CD4-positive, alpha-beta T cell (primary cell): Measurements from ENCODE around the gene DDX52. TPM values are rescaled to one million over a fixed set of nuclear protein-coding genes. Genes with fewer than 3 reads are reported as not detected.

Experiments
- ATAC-seq: fragments of 200-7000 bp; cut with Tn5 transposase; one replicate; pipeline ENCODE4 v1.10.0; 2022; ENCODE audit warnings: mild to moderate bottlenecking; ENCODE audit not compliant: poor library complexity
- CTCF ChIA-PET: fragments of 350-600 bp; sonication (Branson Sonifier 250); formaldehyde crosslinking; loops from one replicate; lab custom pipeline; 2021; ENCODE audit warnings: antibody characterized with exemption, inconsistent platforms; lab: Charles Lee
- POLR2A ChIA-PET: fragments of 350-600 bp; sonication (Branson Sonifier 250); formaldehyde crosslinking; loops from one replicate; lab custom pipeline; 2021; ENCODE audit warnings: antibody characterized with exemption, inconsistent platforms; lab: Charles Lee
- DNase-seq, 14 experiments: peaks; one replicate each; pipeline ENCODE4 v3.0.0-alpha.2; 2013 to 2020; ENCODE audit warnings: mixed read lengths in 2 of 14
- H3K27ac ChIP-seq, 2 donors: one replicate each; pipeline versions ENCODE4 v1.5.1 to v1.7.0; 2013; ENCODE audit warnings: low read length in 2 of 2, low read depth in 1 of 2, mild to moderate bottlenecking in 1 of 2
- H3K27me3 ChIP-seq, 2 experiments: 1 replicate in 1 of 2; 2 replicates in 1 of 2; pipeline versions ENCODE4 v1.6.1 to v1.7.0; 2013; ENCODE audit warnings: low read length in 2 of 2, control low read depth in 1 of 2, mild to moderate bottlenecking in 1 of 2, moderate library complexity in 1 of 2; ENCODE audit not compliant: insufficient read depth in 2 of 2, control insufficient read depth in 1 of 2
- H3K36me3 ChIP-seq: one replicate; pipeline ENCODE4 v1.6.1; 2013; ENCODE audit warnings: low read length, control low read depth; ENCODE audit not compliant: insufficient read depth
- H3K4me1 ChIP-seq: one replicate; pipeline ENCODE4 v1.6.1; 2013; ENCODE audit warnings: low read length, control low read depth; ENCODE audit not compliant: insufficient read depth
- H3K4me3 ChIP-seq: one replicate; pipeline ENCODE4 v1.5.1; 2013; ENCODE audit warnings: mild to moderate bottlenecking, low read length, moderate library complexity
- H3K9me3 ChIP-seq, 2 experiments: 1 replicate in 1 of 2; 2 replicates in 1 of 2; pipeline versions ENCODE4 v1.6.1 to v1.7.0; 2013; ENCODE audit warnings: low read length in 2 of 2, mild to moderate bottlenecking in 2 of 2, control low read depth in 1 of 2, moderate library complexity in 1 of 2; ENCODE audit not compliant: control insufficient read depth in 1 of 2, insufficient read depth in 1 of 2
- H3K27ac Mint-ChIP-seq: one replicate; pipeline ENCODE4 v1.8.0; 2020; ENCODE audit warnings: mixed read lengths
- H3K27me3 Mint-ChIP-seq: one replicate; pipeline ENCODE4 v1.8.0; 2021; ENCODE audit warnings: mixed read lengths
- H3K36me3 Mint-ChIP-seq: one replicate; pipeline ENCODE4 v1.8.0; 2021; ENCODE audit warnings: low read depth, mixed read lengths
- H3K4me1 Mint-ChIP-seq: one replicate; pipeline ENCODE4 v1.8.0; 2021; ENCODE audit warnings: low read depth, mixed read lengths
- H3K4me3 Mint-ChIP-seq: one replicate; pipeline ENCODE4 v1.8.0; 2020; ENCODE audit warnings: mild to moderate bottlenecking, mixed read lengths
- H3K9me3 Mint-ChIP-seq: one replicate; pipeline ENCODE4 v1.8.0; 2020; ENCODE audit warnings: mixed read lengths
- CTCF ChIP-seq: fragments of 200-600 bp; IDR thresholded peaks from one replicate; pipeline ENCODE4 v1.8.0; 2022; ENCODE audit warnings: antibody characterized with exemption, mild to moderate bottlenecking
- intact Hi-C, 2 experiments: fragments of 100-400 bp; cut with DNase I in 1 of 2; cut with micrococcal nuclease in 1 of 2; formaldehyde crosslinking; loops; one replicate each; pipeline versions ENCODE4 v1.15.1 to v1.9.0; 2023 to 2025; cut with DNase I, micrococcal nuclease
- total RNA-seq, 174 experiments: library from RNA in 2 of 174; stranded (reverse) in 2 of 174; gene quantifications; one replicate each; pipeline ENCODE4 v1.2.3 and lab custom pipeline; 2021 to 2026

DDX52 gene
- total RNA-seq, 2 experiments from 2014 or later, result 27.4 to 30.1 TPM

DNA sequence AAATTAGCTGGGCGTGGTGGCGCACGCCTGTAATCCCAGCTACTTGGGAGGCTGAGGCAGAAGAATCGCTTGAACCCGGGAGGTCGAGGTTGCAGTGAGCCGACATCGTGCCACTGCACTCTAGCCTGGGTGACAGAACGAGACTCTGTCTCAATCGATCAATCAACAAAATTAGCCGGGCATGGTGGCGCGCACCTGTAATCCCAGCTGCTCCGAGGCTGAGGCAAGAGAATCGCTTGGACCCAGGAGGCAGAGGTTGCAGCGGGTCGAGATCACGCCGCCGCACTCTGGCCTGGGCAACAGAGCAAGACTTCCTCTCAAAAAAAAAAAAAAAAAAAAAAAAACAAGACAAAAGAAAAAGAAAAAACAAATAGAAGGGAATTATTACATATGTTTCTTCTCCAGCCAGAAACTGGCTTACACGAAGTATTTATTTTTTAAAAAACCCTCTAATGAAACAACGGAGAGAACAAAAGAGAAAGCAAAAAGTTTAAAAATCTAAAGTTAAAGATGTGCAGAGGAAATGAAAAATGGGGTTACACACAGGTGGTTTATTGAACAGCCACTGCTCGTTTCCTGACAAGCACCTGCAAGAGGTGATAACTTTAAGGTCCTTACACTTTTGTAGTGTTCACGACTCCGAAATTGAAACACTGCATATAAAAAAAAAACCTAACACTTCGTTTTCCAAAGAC lies 35.5 kb downstream of the DDX52 start:
- H3K36me3 Mint-ChIP-seq, result peaks cover 51% of the 10 kb centered on the region
- ATAC-seq (peak; percentile 30), DNase-seq (peak in 9 of 14 experiments; percentile 1 to 81 (median 33))
- ChIA-PET POLR2A (interaction anchor here (0.7 to 2.6 kb wide), 6 partner anchors 10 to 128 kb away, joined by 3 to 10 read pairs (median 5); partner anchors contain the start of gene DUSP14), CTCF (no interaction called here)
- H3K4me3 Mint-ChIP-seq, result peak overlapping the region; percentile 99
- H3K4me1 Mint-ChIP-seq, result peaks cover 65% of the 10 kb centered on the region
- Histone ChIP-seq H3K27ac (peak overlapping the region; percentile 53 to 92), H3K9me3 (no peaks in the 10 kb centered on the region), H3K4me3 (peak overlapping the region; percentile 79), H3K4me1 (peaks cover 40% of the 10 kb centered on the region), H3K27me3 (no peaks in the 10 kb centered on the region), H3K36me3 (peaks cover 6% of the 10 kb centered on the region)
- intact Hi-C loops, result loop anchor here in 1 of 2 experiments (2.0 to 10.0 kb wide), 3 partner anchors 80 to 193 kb away; partner anchors contain the start of gene DUSP14
- no peaks in the 10 kb centered on the region for H3K9me3 Mint-ChIP-seq
- no peak for TF ChIP-seq CTCF
- H3K27me3 Mint-ChIP-seq, result no peaks in the 10 kb centered on the region
- H3K27ac Mint-ChIP-seq, result peak overlapping the region; percentile 93

- CTCF ChIA-PET, result interaction anchor here (0.6 to 1.5 kb wide), 5 partner anchors 12 to 1118 kb away, joined by 3 to 4 read pairs (median 3); no protein-coding TSS in a partner anchor
- no peaks in the 10 kb centered on the region for H3K9me3 ChIP-seq
- intact Hi-C loops, result loop anchor here in 1 of 2 experiments (5.0 to 10.0 kb wide), 2 partner anchors 79 to 191 kb away; no protein-coding TSS in a partner anchor
- peaks cover 51% of the 10 kb centered on the region for H3K4me1 ChIP-seq
- no peak for TF ChIP-seq CTCF
- peak overlapping the region; percentile 46 to 62 for H3K27ac ChIP-seq
- H3K36me3 ChIP-seq, result peaks cover 10% of the 10 kb centered on the region
- POLR2A ChIA-PET, result interaction anchor here (1.3 to 2.0 kb wide), 4 partner anchors 11 to 1060 kb away, joined by 4 to 7 read pairs (median 4); no protein-coding TSS in a partner anchor
- H3K9me3 Mint-ChIP-seq, result no peaks in the 10 kb centered on the region
- DNase-seq (peak in 12 of 14 experiments; percentile 6 to 86 (median 25)), ATAC-seq (peak; percentile 28)
- no peaks in the 10 kb centered on the region for H3K27me3 Mint-ChIP-seq
- H3K4me3 Mint-ChIP-seq, result peak overlapping the region; percentile 99
- no peaks in the 10 kb centered on the region for H3K27me3 ChIP-seq
- H3K4me1 Mint-ChIP-seq, result peaks cover 73% of the 10 kb centered on the region
- peak overlapping the region; percentile 93 for H3K27ac Mint-ChIP-seq
- H3K36me3 Mint-ChIP-seq, result peaks cover 57% of the 10 kb centered on the region
- peak overlapping the region; percentile 26 for H3K4me3 ChIP-seq
Measured at GRCh38 chr17:37605813-37606505, 37.3 kb downstream of the DDX52 start.

- POLR2A ChIA-PET, result interaction anchor here (0.8 to 2.0 kb wide), 6 partner anchors 8 to 1059 kb away, joined by 3 to 7 read pairs (median 4); no protein-coding TSS in a partner anchor
- no peak for TF ChIP-seq CTCF
- peaks cover 50% of the 10 kb centered on the region for H3K4me1 ChIP-seq
Measured at GRCh38 chr17:37605081-37605480, 38.2 kb downstream of the DDX52 start.

More at GRCh38 chr17:37605081-37605480, 38.2 kb downstream of the DDX52 start:
- CTCF ChIA-PET, result interaction anchor here (1.2 to 1.5 kb wide), 2 partner anchors 23 to 33 kb away, joined by 3 read pairs; no protein-coding TSS in a partner anchor
- intact Hi-C loops, result loop anchor here in 1 of 2 experiments (5.0 to 10.0 kb wide), 2 partner anchors 78 to 190 kb away; no protein-coding TSS in a partner anchor
- Mint-ChIP-seq H3K27me3 (no peaks in the 10 kb centered on the region), H3K9me3 (no peaks in the 10 kb centered on the region), H3K4me1 (peaks cover 80% of the 10 kb centered on the region), H3K27ac (peak overlapping the region; percentile 93), H3K36me3 (peaks cover 66% of the 10 kb centered on the region), H3K4me3 (peak overlapping the region; percentile 99)
- no peaks in the 10 kb centered on the region for H3K9me3 ChIP-seq
- no peak overlapping the region for H3K4me3 ChIP-seq
- peak overlapping the region; percentile 46 to 62 for H3K27ac ChIP-seq
- no peaks in the 10 kb centered on the region for H3K27me3 ChIP-seq
- peaks cover 18% of the 10 kb centered on the region for H3K36me3 ChIP-seq
- no peak for DNase-seq
- no peak for ATAC-seq
